GM18519 (cell line): Measurements from ENCODE around the gene MAPK8IP3.

Experiments
- ATAC-seq: cut with Tn5 transposase; IDR thresholded peaks from one replicate; pipeline ENCODE4 v1.9.1; 2021; ENCODE audit warnings: mild to moderate bottlenecking, moderate library complexity; ENCODE audit not compliant: unreplicated experiment, low FRiP score

The MAPK8IP3 gene

GRCh38 chr16:1761751-1762150 is 55.8 kb downstream of the MAPK8IP3 start:
- no peak for ATAC-seq

GRCh38 chr16:1762196-1762878 is 56.3 kb downstream of the MAPK8IP3 start:
- ATAC-seq: no peak

GRCh38 chr16:1762879-1763520 is 57.0 kb downstream of the MAPK8IP3 start:
- no peak for ATAC-seq

- no peak for ATAC-seq
These were observed 57.8 kb downstream of the MAPK8IP3 start for GRCh38 chr16:1763521-1764511.

- ATAC-seq: no peak
These were observed 59.0 kb downstream of the MAPK8IP3 start for GRCh38 chr16:1764971-1765370.

- ATAC-seq: no peak
These were observed 59.8 kb downstream of the MAPK8IP3 start for GRCh38 chr16:1765826-1766225.

- no peak for ATAC-seq
These were observed 60.2 kb downstream of the MAPK8IP3 start for GRCh38 chr16:1766231-1766630.

- no peak for ATAC-seq
These were observed 60.7 kb downstream of the MAPK8IP3 start for GRCh38 chr16:1766701-1767100.

- no peak for ATAC-seq
These were observed 61.4 kb downstream of the MAPK8IP3 start for GRCh38 chr16:1767116-1767994.

GRCh38 chr16:1768061-1768766 is 62.2 kb downstream of the MAPK8IP3 start:
- ATAC-seq: no peak

GRCh38 chr16:1768767-1769401 is 62.9 kb downstream of the MAPK8IP3 start:
- no peak for ATAC-seq

GRCh38 chr16:1769402-1770300 is 63.7 kb downstream of the MAPK8IP3 start:
- ATAC-seq: no peak

- no peak for ATAC-seq
These were observed 64.6 kb downstream of the MAPK8IP3 start for GRCh38 chr16:1770328-1771187.

- ATAC-seq: no peak
These were observed 65.3 kb downstream of the MAPK8IP3 start, which contains the start of gene NME3 for GRCh38 chr16:1771188-1771863. Gene NME3 (minus strand): TSS chr16:1771543. CDS start chr16:1771534, 9 bp downstream.

- ATAC-seq: no peak
These were observed 65.9 kb downstream of the MAPK8IP3 start for GRCh38 chr16:1771864-1772361.

GRCh38 chr16:1772362-1772907 is 66.4 kb downstream of the MAPK8IP3 start, which contains the start of gene EME2:
Gene EME2 (plus strand): TSS chr16:1772810. CDS start chr16:1773228, 418 bp downstream.
- no peak for ATAC-seq
